MG63 (cell line): ENCODE results near the gene CDH6. TPM values are rescaled to one million over a fixed set of nuclear protein-coding genes. Genes with fewer than 3 reads are reported as not detected.
A peak's percentile ranks its signal among the peaks of the same experiment; 100 is the strongest.

ENCODE experiments used
- DNase-seq: peaks from one replicate; pipeline ENCODE4 v3.0.0-alpha.2; 2020
- H3K27me3 ChIP-seq: fragments of 250-450 bp; sonication (Bioruptor Pico); 2 replicates; pipeline ENCODE4 v1.5.1; 2020; ENCODE audit warnings: mild to moderate bottlenecking, moderate library complexity
- H3K36me3 ChIP-seq: fragments of 250-450 bp; sonication (Bioruptor Pico); 2 replicates; pipeline ENCODE4 v1.5.1; 2020; ENCODE audit warnings: mild to moderate bottlenecking, moderate library complexity
- H3K4me3 ChIP-seq: fragments of 250-450 bp; sonication (Bioruptor Pico); 2 replicates; pipeline ENCODE4 v1.5.1; 2020; ENCODE audit warnings: mild to moderate bottlenecking, moderate library complexity
- H3K9me3 ChIP-seq: fragments of 250-450 bp; sonication (Bioruptor Pico); 2 replicates; pipeline ENCODE4 v1.5.1; 2020; ENCODE audit warnings: mild to moderate bottlenecking, moderate library complexity
- total RNA-seq: library from RNA; depleted of rRNA; stranded (reverse); fragments of >200 nt; shearing (Covaris generic); gene quantifications from 2 replicates; pipeline ENCODE4 v1.2.3, GENCODE V29; 2014; ENCODE audit warnings: low replicate concordance

Gene CDH6
- total RNA-seq, 1 experiment from 2014 or later = 244 TPM

DNA sequence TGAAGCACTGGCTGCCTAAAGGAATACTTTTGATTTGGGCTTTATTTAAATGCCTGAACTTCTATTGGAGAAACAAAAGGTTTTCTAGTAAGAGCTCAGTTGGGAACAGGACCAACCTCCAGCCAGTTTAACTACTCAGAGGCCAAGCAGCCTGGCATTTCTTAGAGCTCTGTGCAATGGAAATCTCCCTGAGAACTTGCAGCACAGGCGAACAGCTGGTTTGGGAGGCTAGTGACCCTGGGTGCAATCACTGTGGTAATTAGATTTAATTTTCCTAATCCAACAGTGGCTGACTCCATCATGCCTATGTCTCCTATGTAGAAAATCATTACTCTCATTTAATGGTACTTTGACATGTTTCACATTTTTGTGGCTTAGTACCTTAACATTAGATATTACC is 1.0 kb upstream of the CDH6 start:
- no peaks in the 10 kb centered on the region for H3K9me3 ChIP-seq
- no peak for DNase-seq
- H3K4me3 ChIP-seq = no peak overlapping the region
- H3K27me3 ChIP-seq = no peaks in the 10 kb centered on the region
- H3K36me3 ChIP-seq = peaks cover 18% of the 10 kb centered on the region

DNA sequence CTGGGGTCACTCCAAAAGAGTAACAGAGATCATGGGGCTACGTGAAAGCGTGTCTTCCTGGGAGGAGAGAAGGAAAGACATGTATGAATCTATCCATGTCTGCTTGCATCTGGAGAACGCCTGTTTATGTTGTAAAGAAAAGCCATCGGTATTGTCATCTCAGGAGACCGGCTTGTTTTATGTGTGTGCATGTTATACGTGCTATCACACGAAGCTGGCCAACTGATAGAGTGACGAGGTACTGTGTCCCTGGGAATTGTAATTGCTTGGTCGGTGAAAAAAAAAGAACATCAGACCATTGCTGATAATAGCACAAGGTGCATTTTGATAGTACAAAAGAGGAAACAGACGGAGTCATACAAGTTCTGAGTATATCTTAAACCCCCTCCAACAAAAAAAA is 370 bp upstream of the CDH6 start:
- no peak for DNase-seq
- H3K4me3 ChIP-seq = peak overlapping the region; percentile 74
- peaks cover 18% of the 10 kb centered on the region for H3K36me3 ChIP-seq
- no peaks in the 10 kb centered on the region for H3K9me3 ChIP-seq
- no peaks in the 10 kb centered on the region for H3K27me3 ChIP-seq

DNA sequence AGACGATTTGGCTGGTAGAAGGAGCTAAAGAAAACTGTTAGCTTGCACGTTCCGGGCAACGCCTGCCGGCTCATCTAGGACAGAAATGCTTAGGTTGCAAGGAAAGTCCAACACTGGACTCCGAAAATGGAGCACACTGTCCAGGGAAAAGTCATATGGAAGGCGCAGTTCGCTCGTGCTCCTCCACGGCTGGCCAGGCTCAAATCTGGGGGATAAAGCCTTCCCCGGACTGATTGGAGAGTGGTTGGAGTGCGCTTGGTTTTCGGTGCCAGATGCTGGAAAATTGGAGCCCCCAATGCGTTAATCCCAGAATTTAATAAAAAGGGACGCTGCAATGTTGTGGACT is 955 bp downstream of the CDH6 start:
- no peaks in the 10 kb centered on the region for H3K27me3 ChIP-seq
- no peak for DNase-seq

DNA sequence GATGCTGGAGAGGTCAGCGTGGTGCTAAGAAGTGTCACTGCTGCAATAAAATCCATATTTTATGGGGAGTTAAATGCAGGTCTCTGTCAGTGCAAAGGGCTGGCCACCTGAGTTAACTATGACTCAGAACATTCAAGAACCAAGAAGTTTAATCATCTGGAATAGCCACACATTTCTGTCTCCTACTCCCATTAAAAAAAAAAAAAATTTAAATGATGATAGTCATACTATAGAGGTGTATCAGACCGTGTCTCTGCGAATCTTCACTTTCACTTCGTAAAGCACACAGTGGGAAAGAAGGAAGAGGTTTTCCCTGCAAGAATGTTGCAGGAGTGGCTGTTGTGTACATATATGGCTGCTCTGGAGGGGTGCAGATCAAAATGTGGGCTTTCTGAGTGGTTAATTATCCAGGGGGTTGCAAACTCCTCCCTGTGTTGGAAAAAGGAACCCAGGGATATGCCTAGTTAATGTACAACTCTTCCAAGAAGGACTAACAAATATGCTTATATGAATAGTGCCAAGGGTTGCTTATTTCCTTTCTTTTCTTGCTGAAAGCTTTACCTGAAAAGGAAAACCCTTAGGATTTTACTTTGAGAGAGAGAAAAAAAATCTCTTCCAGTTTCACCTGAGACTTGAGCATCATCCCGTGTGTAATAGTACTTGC is 1.5 kb downstream of the CDH6 start:
- Histone ChIP-seq H3K36me3 (peaks cover 32% of the 10 kb centered on the region), H3K4me3 (peak overlapping the region; percentile 74), H3K27me3 (no peaks in the 10 kb centered on the region), H3K9me3 (no peaks in the 10 kb centered on the region)
- DNase-seq = no peak

More for the DNA sequence above, 955 bp downstream of the CDH6 start:
- Histone ChIP-seq H3K4me3 (peak overlapping the region; percentile 74), H3K36me3 (peaks cover 27% of the 10 kb centered on the region), H3K9me3 (no peaks in the 10 kb centered on the region)

DNA sequence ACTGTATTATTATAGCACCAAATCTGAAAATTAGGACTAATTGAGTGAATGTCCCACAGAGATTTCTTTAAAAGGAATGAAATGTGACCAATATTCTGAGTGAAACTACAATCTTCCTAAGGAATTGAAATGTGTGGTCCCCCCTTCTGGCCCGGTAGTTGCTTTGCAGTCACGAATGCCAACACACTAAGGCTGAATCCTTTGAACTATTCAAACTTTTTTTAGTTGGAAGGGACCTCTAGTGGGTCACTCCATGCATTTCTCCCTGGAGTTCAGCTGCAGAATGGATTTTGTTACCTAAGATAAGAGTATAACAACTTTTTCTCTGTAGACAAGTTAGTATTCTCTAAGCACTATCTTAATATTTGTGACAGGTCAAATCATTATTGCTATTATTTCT is 2.8 kb downstream of the CDH6 start:
- peak overlapping the region; percentile 74 for H3K4me3 ChIP-seq
- DNase-seq = peak; percentile 64
- no peaks in the 10 kb centered on the region for H3K27me3 ChIP-seq
- H3K36me3 ChIP-seq = peaks cover 43% of the 10 kb centered on the region
- H3K9me3 ChIP-seq = no peaks in the 10 kb centered on the region

DNA sequence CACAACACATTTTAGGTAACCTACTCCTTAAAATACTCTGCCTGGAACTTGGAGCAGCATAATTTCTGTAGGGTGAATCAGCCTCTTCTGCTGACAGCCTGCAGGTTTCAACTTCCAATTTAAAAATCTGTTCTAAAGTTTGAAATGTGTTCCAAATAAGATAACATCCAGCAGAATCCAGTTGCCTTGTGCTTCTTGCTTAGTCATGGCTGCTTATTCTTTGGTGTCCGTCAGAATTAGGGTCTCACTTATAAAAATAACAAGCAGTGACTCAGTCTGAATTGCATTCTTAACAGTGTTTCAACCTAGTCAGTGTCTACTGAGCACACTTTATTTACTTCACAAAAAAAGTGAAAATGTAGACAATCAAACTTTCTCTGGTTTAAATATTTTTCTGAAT is 3.7 kb downstream of the CDH6 start:
- no peaks in the 10 kb centered on the region for H3K27me3 ChIP-seq
- peak; percentile 43 for DNase-seq
- no peaks in the 10 kb centered on the region for H3K9me3 ChIP-seq
- peaks cover 52% of the 10 kb centered on the region for H3K36me3 ChIP-seq
- H3K4me3 ChIP-seq = peak overlapping the region; percentile 74

DNA sequence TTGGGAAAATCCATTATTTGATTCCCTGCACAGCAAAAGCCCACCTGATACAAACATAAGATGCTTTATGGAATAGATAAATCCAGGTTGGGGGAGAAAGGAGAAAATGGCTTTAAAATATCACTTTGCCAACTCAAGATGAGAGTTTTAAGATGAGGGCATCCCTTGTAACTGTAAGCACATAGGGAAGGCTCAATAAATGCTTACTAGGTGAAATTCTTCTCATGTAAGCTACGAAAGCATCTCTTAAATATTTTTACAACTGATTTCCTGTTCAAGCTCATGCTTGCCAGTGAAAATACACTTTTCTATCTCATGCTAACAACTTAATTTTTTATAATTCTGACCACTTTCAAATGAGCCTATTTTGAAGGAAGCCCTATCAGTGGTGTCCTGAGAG is 11.5 kb downstream of the CDH6 start:
- Histone ChIP-seq H3K36me3 (peaks cover 93% of the 10 kb centered on the region), H3K9me3 (no peaks in the 10 kb centered on the region; the same call in 1 of the 2 replicates), H3K4me3 (no peak overlapping the region), H3K27me3 (no peaks in the 10 kb centered on the region)
- no peak for DNase-seq

DNA sequence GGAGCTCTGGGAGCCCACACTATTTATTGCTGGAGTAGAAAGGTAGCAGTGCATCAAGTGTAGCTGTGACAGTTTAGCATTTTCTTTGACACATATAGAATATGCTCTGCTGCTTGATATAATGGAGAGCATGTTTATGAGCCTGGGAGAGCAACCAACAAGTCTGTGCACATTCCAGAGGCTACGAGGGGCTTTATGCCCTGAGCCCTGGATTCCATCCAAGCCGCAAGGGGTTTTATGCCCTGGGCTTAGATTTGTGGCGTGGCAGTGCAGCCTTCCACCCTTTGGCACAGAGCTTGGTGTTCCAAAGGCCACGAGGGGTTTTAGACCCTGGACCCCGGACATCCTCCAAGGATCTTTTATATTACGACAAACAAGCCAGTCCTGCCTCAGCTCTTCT is 14.6 kb downstream of the CDH6 start:
- no peaks in the 10 kb centered on the region for H3K27me3 ChIP-seq
- peaks cover 87% of the 10 kb centered on the region for H3K36me3 ChIP-seq
- DNase-seq = no peak
- H3K4me3 ChIP-seq = no peak overlapping the region
- no peaks in the 10 kb centered on the region for H3K9me3 ChIP-seq

DNA sequence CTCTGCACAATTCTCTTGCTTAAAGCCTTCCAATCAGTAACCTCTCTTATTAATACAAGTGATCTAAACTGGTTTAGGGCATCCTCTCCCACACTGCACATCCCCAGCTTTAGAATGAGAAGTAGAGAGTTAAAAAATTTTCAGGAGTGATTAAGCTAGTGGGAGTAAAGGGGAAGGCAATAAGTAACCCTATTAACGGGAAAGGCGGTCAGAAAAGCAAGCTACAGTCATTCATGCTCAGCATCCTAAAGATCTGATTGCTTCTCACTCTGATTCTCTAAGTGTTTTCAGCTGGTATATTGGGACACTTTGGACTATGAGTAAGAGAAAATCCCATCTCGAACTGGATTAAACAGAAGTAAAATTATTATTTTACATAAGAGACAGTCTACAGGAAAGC is 15.8 kb downstream of the CDH6 start:
- DNase-seq = no peak
- Histone ChIP-seq H3K4me3 (no peak overlapping the region), H3K36me3 (peaks cover 85% of the 10 kb centered on the region), H3K27me3 (no peaks in the 10 kb centered on the region), H3K9me3 (no peaks in the 10 kb centered on the region)

DNA sequence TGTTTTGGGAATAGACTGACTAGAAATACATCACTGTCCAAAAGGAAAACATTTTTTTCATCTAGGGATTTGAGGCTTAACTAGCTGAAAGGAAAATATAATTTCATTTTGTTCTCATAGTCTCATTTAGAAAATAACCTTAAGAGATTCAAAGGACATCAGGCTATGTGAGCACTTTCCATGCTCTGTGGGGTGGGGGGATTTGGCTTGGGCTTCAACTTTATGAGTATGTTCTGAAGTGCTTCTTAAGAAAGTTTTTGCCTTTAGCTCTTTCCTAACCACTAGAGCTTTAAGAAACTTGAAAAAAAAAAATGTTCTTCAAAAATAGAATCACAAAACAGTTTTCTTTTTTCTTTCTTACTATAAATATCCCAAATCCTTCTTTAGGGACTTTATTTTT is 17.6 kb downstream of the CDH6 start:
- Histone ChIP-seq H3K36me3 (peaks cover 85% of the 10 kb centered on the region), H3K4me3 (no peak overlapping the region), H3K9me3 (no peaks in the 10 kb centered on the region), H3K27me3 (no peaks in the 10 kb centered on the region)
- no peak for DNase-seq

DNA sequence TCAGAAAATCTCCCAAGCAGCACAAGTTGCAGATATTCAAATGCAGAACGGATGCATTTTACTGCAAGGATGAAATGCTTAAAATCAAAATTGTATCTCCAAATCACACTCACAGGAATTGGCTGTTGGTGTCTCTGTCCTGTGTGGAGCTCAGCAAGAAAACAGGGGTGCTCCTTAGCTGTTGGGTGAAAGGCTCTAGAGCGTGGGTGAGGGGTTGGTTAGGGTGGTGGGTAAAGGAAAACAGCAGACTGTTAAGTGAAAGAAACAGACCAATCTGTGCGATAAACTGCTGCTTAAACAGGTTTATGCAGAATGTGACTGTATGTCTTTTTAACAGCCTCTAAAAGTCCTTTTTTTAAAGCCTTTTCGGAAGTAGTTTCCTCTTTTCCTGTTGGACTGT is 19.8 kb downstream of the CDH6 start:
- no peak overlapping the region for H3K4me3 ChIP-seq
- no peak for DNase-seq
- no peaks in the 10 kb centered on the region for H3K27me3 ChIP-seq
- H3K9me3 ChIP-seq = no peaks in the 10 kb centered on the region
- peaks cover 83% of the 10 kb centered on the region for H3K36me3 ChIP-seq

DNA sequence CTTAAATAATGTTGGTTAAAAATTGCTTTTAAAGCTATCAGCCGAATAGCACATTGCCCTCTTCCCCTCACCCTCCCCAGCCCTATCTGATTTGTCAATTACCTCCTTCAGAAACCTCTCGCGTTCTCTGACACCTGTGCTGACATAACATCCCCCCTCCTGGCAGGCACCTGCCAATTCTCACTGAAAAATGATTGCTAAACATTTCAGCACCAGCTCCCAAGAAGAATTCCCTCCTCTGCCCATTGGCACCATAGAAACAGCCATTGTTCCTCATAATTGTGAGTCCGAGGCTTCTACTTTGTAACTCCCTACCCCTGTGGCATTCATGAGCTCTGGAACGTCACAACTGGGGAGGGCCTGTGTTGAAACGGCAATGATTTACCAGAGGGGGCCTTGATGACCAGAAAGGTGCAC is 20.2 kb downstream of the CDH6 start:
- Histone ChIP-seq H3K36me3 (peaks cover 82% of the 10 kb centered on the region), H3K9me3 (no peaks in the 10 kb centered on the region), H3K4me3 (no peak overlapping the region), H3K27me3 (no peaks in the 10 kb centered on the region)
- no peak for DNase-seq

DNA sequence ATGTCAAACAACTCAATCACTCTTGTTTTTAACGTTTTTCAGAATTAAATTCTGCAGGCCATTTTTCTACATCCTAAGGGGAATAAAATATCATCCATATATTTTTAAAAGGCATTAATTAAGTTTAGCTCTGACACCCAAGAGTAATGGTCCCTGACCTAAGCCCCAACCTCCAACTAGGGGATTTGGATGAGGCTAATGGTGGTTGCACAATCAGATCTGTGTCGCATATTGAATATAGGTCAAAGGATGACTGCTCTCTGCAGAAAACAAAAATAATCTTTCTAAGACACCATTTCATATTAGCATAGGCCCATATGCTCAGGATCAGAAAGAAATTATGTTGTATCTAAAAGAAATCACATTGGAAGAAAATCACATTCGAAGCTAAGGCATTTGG is 20.7 kb downstream of the CDH6 start:
- Histone ChIP-seq H3K4me3 (no peak overlapping the region), H3K27me3 (no peaks in the 10 kb centered on the region)
- DNase-seq = no peak

DNA sequence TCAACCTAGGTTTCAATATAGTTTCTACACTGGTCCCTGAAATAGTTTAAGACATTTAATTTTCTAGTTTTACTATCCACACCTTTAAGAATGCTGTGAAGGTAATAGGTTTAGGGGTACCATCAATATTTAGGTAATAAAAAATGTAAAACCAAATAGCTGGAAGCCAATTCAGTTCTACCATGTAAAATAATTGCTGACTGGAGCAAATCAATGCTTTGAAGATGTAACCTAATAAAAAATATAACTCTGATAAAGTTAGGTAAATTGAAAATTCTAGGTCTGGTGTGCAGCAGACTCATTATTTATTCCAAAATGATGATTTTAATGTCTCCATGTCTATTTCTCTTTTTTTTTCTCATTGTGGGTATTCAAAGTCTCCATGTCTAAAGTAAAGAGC is 21.8 kb downstream of the CDH6 start:
- Histone ChIP-seq H3K4me3 (no peak overlapping the region), H3K27me3 (no peaks in the 10 kb centered on the region), H3K9me3 (no peaks in the 10 kb centered on the region), H3K36me3 (peaks cover 82% of the 10 kb centered on the region)
- no peak for DNase-seq

More for the DNA sequence above, 20.7 kb downstream of the CDH6 start:
- peaks cover 82% of the 10 kb centered on the region for H3K36me3 ChIP-seq
- no peaks in the 10 kb centered on the region for H3K9me3 ChIP-seq

DNA sequence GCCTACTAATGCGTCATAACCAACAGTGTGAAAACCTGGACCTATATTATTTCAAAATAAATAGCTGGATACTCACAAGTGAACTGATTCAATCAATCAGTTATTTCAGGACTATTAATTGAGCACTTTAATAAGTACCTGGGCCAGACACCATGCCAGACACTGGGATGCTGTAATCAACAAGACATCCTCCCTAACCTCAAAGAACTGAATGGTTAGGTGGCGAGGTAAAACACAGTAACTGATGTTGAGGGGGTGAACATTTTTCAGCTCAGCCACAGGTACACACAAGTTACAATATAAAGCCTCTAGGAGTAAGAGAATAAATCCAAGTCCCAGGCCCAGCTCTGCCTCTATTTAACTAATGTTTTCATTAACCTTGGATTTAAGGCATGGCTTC is 24.0 kb downstream of the CDH6 start:
- no peak overlapping the region for H3K4me3 ChIP-seq
- peaks cover 77% of the 10 kb centered on the region for H3K36me3 ChIP-seq
- H3K9me3 ChIP-seq = no peaks in the 10 kb centered on the region
- no peaks in the 10 kb centered on the region for H3K27me3 ChIP-seq
- no peak for DNase-seq

DNA sequence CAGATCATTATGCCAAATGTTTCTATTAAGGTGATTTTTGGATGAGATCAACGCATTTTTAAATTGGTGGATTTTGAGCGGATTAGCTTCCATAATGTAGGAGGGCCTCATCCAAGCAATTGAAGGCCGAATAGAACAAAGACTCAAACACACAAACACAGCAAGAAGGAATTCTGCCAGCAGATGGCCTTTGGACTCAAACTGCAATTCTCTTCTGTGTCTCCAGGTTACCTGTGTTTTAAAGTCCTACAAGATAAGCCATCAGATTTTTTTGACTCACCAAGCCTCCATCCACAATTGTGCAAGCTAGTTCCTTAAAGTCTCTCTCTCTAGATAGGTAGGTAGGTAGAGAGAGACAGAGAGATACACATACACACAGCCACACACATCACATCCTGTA is 25.5 kb downstream of the CDH6 start:
- no peaks in the 10 kb centered on the region for H3K27me3 ChIP-seq
- no peaks in the 10 kb centered on the region for H3K9me3 ChIP-seq
- no peak for DNase-seq
- no peak overlapping the region for H3K4me3 ChIP-seq
- H3K36me3 ChIP-seq = peaks cover 85% of the 10 kb centered on the region

DNA sequence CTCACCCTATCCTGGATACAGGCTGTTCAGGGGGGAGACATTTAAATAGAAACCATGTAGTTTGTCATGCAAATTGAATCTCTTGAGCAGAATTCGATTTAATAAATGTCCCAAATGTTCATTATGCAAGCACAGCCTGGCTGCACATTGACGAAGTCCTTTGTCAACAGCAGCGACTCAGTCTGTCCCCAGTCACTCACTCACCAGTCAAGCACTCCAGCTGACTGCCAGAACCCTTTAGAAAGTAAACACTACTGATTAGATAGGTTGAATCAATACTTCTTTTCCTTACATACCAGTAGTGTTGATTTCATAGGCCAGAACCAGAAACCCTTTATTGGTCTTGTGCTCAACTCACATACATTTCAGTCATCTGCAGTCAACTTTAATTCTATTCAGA is 27.5 kb downstream of the CDH6 start:
- Histone ChIP-seq H3K36me3 (peaks cover 87% of the 10 kb centered on the region), H3K9me3 (no peaks in the 10 kb centered on the region)
- no peak for DNase-seq

DNA sequence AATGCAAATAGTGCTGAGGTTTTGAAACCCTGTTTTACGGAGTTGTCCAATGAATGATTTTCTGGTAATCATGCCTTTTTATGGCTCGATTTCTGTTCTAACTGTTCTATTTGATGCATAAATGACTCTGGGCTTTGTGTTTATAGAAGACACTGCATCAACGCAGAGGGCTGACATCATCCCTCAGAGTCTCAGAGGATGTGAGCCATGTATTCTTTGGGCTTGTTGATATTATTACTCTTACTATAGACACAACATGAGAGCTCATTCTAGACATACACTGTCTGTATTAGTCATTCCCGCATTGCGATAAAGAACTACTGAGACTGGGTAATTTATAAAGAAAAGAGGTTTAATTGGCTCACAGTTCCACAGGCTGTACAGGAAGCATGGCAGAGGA is 31.6 kb downstream of the CDH6 start:
- Histone ChIP-seq H3K36me3 (peaks cover 87% of the 10 kb centered on the region), H3K9me3 (no peaks in the 10 kb centered on the region), H3K4me3 (no peak overlapping the region), H3K27me3 (no peaks in the 10 kb centered on the region)
- DNase-seq = peak; percentile 37

More for the DNA sequence above, 27.5 kb downstream of the CDH6 start:
- Histone ChIP-seq H3K27me3 (no peaks in the 10 kb centered on the region), H3K4me3 (no peak overlapping the region)

DNA sequence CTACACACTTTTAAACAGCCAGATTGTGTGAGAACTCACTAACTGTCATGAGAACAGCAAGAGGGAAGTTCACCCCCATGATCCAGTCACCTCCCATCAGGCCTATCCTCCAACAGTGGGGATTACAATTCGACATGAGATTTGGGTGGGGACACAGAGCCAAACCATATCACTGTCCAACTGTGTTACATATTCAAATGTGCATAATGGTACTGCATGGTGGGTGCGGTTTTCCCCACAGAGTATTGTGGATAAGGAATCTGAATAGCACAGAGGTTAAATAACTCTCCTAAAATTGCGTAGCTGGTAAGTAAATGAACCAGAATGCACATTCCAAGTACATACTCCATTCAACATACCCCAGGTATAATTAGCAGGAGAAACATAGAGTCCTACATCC is 32.1 kb downstream of the CDH6 start:
- Histone ChIP-seq H3K4me3 (no peak overlapping the region), H3K9me3 (no peaks in the 10 kb centered on the region), H3K36me3 (peaks cover 87% of the 10 kb centered on the region), H3K27me3 (no peaks in the 10 kb centered on the region)
- DNase-seq = no peak
